ENCODE measurements around the gene CES2.

The CES2 gene

DNA sequence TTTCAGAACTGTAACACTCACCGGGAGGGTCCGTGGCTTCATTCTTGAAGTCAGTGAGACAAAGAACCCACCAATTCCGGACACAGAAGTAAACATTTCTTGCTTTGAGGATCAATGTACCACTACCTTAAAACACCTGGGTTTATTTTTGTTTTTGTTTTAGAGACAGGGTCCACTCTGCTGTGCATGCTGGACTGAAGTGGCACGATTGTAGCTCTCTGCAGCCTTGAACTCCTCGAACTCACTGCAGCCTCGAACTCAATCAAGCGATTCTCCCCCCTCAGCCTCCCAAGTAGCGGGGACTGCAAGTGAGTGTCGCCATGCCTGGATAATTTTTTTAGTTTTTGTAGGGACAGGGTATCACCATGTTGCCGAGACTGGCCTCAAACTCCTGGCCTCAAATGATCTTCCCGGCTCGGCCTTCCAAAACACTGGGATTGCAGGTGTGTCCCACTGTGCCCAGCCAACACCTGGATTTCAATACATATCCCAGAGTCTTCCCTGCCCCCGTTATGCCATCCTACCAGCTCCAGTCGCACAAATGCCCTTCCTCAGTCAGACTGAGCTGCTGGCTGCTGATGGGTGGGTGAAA lies 40.1 kb downstream of the CES2 start:
- TF ChIP-seq, protein P1, sequence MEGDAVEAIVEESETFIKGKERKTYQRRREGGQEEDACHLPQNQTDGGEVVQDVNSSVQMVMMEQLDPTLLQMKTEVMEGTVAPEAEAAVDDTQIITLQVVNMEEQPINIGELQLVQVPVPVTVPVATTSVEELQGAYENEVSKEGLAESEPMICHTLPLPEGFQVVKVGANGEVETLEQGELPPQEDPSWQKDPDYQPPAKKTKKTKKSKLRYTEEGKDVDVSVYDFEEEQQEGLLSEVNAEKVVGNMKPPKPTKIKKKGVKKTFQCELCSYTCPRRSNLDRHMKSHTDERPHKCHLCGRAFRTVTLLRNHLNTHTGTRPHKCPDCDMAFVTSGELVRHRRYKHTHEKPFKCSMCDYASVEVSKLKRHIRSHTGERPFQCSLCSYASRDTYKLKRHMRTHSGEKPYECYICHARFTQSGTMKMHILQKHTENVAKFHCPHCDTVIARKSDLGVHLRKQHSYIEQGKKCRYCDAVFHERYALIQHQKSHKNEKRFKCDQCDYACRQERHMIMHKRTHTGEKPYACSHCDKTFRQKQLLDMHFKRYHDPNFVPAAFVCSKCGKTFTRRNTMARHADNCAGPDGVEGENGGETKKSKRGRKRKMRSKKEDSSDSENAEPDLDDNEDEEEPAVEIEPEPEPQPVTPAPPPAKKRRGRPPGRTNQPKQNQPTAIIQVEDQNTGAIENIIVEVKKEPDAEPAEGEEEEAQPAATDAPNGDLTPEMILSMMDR (IDR thresholded peaks at IDR 0.05): no peak
- no peaks in the 10 kb centered on the region for H3K9me3 ChIP-seq
- no peaks in the 10 kb centered on the region for H3K36me3 ChIP-seq
- no peak overlapping the region for H3K4me3 ChIP-seq (ENCODE audit: low read depth in 1 of 2, low read length in 1 of 2)
- H3K27me3 ChIP-seq: peaks cover 44% of the 10 kb centered on the region
- no peak overlapping the region for H3K27ac ChIP-seq
- H3K4me1 ChIP-seq (ENCODE audit: control insufficient read depth in 1 of 2, insufficient read depth in 1 of 2, low read depth in 1 of 2, low read length in 1 of 2): no peaks in the 10 kb centered on the region

DNA sequence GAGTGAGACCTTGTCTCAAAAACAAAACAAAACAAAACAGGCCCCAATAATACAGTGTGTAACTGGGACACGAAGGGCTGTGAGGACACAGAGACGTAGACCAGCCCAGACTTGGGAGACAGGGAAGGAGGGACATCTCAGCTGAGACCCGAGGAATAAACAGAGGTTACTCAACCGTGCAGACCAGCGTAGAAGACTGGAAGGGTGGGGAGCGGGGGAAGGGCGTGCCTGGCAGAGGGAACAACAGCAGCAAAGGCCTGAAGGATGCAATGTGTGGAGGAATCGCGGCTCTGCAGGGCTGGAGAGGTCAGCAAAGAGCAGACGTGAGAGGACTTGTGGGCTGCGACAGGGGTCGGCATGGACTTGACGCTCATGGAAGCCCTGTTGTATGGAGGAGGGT lies 41.4 kb downstream of the CES2 start:
- H3K27me3 ChIP-seq: peaks cover 52% of the 10 kb centered on the region
- H3K36me3 ChIP-seq: no peaks in the 10 kb centered on the region
- H3K9me3 ChIP-seq: no peaks in the 10 kb centered on the region
- H3K4me3 ChIP-seq (ENCODE audit: low read depth in 1 of 2, low read length in 1 of 2): no peak overlapping the region
- TF ChIP-seq, protein P1 (IDR thresholded peaks at IDR 0.05): no peak
- H3K4me1 ChIP-seq (ENCODE audit: control insufficient read depth in 1 of 2, insufficient read depth in 1 of 2, low read depth in 1 of 2, low read length in 1 of 2): no peaks in the 10 kb centered on the region
- H3K27ac ChIP-seq: no peak overlapping the region

DNA sequence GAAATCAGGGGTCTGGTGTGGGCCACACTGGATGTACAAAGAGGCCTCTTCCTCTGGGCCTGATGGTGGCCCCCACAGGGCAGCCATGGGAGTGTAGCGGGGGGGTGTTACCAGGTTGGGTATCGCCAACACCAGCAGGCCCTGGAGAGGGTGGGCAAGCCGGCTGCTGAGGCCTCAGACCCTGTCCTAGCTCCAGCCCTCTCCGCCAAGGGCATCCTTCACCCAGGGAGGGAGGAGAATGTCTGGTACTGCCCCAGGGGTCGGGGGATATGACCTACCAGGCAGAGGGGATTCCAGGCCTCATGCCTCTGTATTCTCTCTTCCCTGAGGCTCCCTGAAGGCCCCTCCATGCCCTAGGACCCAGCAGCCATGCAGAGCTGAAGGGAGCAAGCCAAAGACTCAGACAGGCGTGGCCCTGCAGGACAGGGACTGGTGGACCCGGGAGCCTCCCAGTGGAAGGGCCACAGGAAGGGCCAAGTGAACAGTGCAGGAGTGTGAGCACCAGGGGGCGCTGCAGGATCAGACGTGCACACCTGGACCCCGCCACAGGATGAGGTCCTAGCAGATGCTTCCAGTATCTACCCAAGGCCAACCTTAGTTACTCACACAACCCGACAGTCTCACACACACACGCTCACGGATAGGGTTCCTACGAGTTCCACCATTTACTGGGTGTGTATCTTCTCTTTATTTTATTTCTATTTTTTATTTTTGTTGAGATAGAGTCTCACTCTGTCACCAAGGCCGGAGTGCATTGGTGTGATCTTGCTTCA lies 42.2 kb downstream of the CES2 start:
- no peak overlapping the region for H3K4me3 ChIP-seq (ENCODE audit: low read depth in 1 of 2, low read length in 1 of 2)
- no peaks in the 10 kb centered on the region for H3K36me3 ChIP-seq
- H3K9me3 ChIP-seq: no peaks in the 10 kb centered on the region
- H3K27ac ChIP-seq: no peak overlapping the region
- TF ChIP-seq, protein P1 (IDR thresholded peaks at IDR 0.05): peak; percentile 92
- peaks cover 53% of the 10 kb centered on the region for H3K27me3 ChIP-seq
- no peaks in the 10 kb centered on the region for H3K4me1 ChIP-seq (ENCODE audit: control insufficient read depth in 1 of 2, insufficient read depth in 1 of 2, low read depth in 1 of 2, low read length in 1 of 2)

DNA sequence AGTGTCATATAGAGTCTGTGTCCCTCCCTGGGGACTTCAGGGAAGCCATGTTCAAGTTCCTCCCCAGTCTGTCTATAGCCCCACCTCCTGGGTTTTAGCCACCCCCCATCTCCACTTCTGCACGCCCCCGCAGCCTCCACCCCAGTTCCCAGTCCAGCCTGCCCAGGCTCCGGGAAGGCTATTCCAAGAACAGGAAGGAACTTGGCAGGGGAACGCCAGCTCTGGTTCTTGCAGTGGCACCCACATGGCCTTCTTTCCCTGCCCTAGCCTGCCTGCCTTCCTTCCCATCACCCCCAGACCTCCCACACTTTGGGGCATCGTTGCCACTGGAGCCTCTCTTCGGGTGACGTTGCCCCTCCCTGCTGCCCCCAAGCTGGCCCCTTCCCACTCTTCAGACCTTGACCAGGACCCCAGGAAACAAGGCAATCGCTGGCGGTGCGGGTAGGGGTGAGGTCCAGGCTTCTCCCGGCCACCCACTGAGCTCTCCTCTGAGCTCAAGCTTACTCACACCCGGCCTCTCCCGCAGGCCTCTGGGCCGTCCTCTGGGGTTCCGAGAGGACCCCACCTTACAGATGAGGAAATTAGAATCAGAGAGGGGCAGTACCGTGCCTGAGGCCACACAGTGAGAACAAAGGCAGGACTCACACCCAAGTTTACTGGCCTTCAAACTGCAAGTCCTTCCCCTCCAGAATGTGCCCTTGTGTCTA lies 43.8 kb downstream of the CES2 start:
- Histone ChIP-seq H3K36me3 (no peaks in the 10 kb centered on the region), H3K9me3 (no peaks in the 10 kb centered on the region), H3K4me1 (ENCODE audit: control insufficient read depth in 1 of 2, insufficient read depth in 1 of 2, low read depth in 1 of 2, low read length in 1 of 2) (no peaks in the 10 kb centered on the region), H3K27me3 (peaks cover 46% of the 10 kb centered on the region), H3K4me3 (ENCODE audit: low read depth in 1 of 2, low read length in 1 of 2) (no peak overlapping the region), H3K27ac (no peak overlapping the region)
- TF ChIP-seq, protein P1 (IDR thresholded peaks at IDR 0.05): no peak

DNA sequence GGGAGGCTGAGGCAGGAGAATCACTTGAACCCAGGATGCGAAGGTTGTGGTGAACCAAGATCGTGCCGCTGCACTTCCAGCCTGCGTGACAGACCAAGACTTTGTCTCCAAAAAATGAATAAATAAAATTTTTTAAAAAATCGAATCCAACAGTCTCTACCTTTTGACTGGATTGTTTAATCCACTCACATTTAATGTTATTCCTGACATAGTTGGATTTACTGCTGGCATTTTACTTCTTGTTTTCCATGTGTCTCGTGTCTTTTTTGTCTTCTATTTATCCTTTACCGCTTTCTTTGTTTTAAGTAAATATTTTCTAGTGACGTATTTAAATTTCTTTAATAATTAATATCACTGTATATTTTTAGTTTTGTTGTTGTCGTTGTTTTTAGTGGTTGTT lies 47.7 kb downstream of the CES2 start:
- Histone ChIP-seq H3K9me3 (no peaks in the 10 kb centered on the region), H3K27ac (no peak overlapping the region), H3K36me3 (no peaks in the 10 kb centered on the region), H3K27me3 (peaks cover 17% of the 10 kb centered on the region), H3K4me3 (ENCODE audit: low read depth in 1 of 2, low read length in 1 of 2) (no peak overlapping the region), H3K4me1 (ENCODE audit: control insufficient read depth in 1 of 2, insufficient read depth in 1 of 2, low read depth in 1 of 2, low read length in 1 of 2) (no peaks in the 10 kb centered on the region)
- TF ChIP-seq, protein P1 (IDR thresholded peaks at IDR 0.05): no peak
